Measurements from ENCODE around the gene GFOD2.

- no peak for TF ChIP-seq CTCF (IDR thresholded peaks at IDR 0.05 in 4 of 5, conservative IDR thresholded peaks at IDR 0.05 in 1 of 5)
- no peak for TF ChIP-seq POLR2A (IDR thresholded peaks at IDR 0.05)
Observed at GRCh38 chr16:67649494-67649931, 69.6 kb downstream of the GFOD2 start.

All from gastrocnemius medialis (tissue), 4 donors.